ENCODE measurements around the gene PIAS3. TPM values are rescaled to one million over a fixed set of nuclear protein-coding genes. Genes with fewer than 3 reads are reported as not detected.

PIAS3 gene
- total and polyA plus RNA-seq, 2 donors (not counting 1 experiment from before 2014, with no cell fraction given), result 8.9 to 22.9 TPM

DNA sequence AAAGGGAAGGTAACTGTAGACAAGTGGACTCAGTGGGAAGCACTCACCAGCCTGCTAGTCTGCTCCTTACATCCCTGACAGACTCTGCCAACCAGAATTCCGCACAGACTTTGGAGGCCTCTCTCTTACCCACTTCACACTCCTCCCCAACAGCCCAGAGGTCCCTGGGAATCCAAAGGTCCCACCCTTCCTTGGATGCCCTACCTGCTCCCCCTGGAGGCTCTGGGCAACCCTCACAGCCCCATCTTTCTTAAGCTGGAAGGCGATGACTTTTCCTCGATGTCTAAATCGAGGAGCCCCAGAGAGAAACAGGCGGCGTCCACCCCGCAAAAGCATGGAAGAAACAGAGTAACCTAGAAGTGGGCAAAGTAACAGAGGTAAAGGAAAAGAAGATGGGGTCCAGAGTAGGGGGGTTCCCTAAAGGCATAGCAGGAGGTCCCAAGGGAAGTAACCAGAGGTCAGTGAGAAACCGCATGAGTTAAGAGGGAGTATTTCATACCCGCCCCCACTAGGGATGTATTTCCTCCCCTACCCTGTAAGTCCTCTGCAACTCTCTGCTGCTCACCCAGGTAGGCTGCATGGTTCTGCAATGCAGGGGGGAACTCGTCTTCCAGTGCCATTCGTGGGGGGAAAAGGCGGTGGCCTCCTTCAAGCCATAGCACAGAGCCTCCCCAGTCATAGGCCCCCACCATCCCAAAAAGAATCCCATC lies 42.6 kb upstream of the PIAS3 start:
- no peak overlapping the region for H3K4me3 ChIP-seq (replicated peaks in 1 of 4; ENCODE audit: control extremely low read depth in 1 of 4, insufficient read depth in 1 of 4, low read depth in 3 of 4, low read length in 4 of 4)
- TF ChIP-seq, protein P1, sequence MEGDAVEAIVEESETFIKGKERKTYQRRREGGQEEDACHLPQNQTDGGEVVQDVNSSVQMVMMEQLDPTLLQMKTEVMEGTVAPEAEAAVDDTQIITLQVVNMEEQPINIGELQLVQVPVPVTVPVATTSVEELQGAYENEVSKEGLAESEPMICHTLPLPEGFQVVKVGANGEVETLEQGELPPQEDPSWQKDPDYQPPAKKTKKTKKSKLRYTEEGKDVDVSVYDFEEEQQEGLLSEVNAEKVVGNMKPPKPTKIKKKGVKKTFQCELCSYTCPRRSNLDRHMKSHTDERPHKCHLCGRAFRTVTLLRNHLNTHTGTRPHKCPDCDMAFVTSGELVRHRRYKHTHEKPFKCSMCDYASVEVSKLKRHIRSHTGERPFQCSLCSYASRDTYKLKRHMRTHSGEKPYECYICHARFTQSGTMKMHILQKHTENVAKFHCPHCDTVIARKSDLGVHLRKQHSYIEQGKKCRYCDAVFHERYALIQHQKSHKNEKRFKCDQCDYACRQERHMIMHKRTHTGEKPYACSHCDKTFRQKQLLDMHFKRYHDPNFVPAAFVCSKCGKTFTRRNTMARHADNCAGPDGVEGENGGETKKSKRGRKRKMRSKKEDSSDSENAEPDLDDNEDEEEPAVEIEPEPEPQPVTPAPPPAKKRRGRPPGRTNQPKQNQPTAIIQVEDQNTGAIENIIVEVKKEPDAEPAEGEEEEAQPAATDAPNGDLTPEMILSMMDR (conservative IDR thresholded peaks at IDR 0.05 in 1 of 2, IDR thresholded peaks at IDR 0.05 in 1 of 2; ENCODE audit: low read depth in 1 of 2, low read length in 2 of 2), result no peak
- TF ChIP-seq EZH2 (IDR thresholded peaks at IDR 0.05; ENCODE audit: low read length, missing control alignments), result no peak
- no peak overlapping the region for H3K9ac ChIP-seq (ENCODE audit: insufficient read depth, low read length)
- H3K27ac ChIP-seq (ENCODE audit: insufficient read depth, low read length), result no peak overlapping the region
- no peaks in the 10 kb centered on the region for H4K20me1 ChIP-seq (ENCODE audit: control insufficient read depth, extremely low read depth, insufficient read depth, low read length)
- DNase-seq (ENCODE audit: low read depth in 2 of 2), result no peak
- H3K36me3 ChIP-seq (ENCODE audit: control insufficient read depth, insufficient read depth, low read length), result no peaks in the 10 kb centered on the region
- no peak overlapping the region for H3K4me2 ChIP-seq (ENCODE audit: extremely low read depth, insufficient read depth, low read length)
- H2AFZ ChIP-seq (ENCODE audit: low read length), result no peak overlapping the region
- H3K27me3 ChIP-seq (ENCODE audit: control insufficient read depth, insufficient read depth, low read length), result no peaks in the 10 kb centered on the region
- H3K79me2 ChIP-seq (ENCODE audit: control insufficient read depth, insufficient read depth, low read length), result no peaks in the 10 kb centered on the region
- H3K9me3 ChIP-seq (ENCODE audit: control insufficient read depth, insufficient read depth, low read depth, low read length), result no peaks in the 10 kb centered on the region
- no peaks in the 10 kb centered on the region for H3K4me1 ChIP-seq (ENCODE audit: control insufficient read depth, extremely low read depth, insufficient read depth, low read length)

GRCh38 chr1:145898756-145899155 lies 39.9 kb upstream of the PIAS3 start:
- Histone ChIP-seq H2AFZ (ENCODE audit: low read length) (no peak overlapping the region), H3K9ac (ENCODE audit: insufficient read depth, low read length) (no peak overlapping the region), H3K4me1 (ENCODE audit: control insufficient read depth, extremely low read depth, insufficient read depth, low read length) (no peaks in the 10 kb centered on the region), H4K20me1 (ENCODE audit: control insufficient read depth, extremely low read depth, insufficient read depth, low read length) (no peaks in the 10 kb centered on the region), H3K36me3 (ENCODE audit: control insufficient read depth, insufficient read depth, low read length) (no peaks in the 10 kb centered on the region), H3K4me2 (ENCODE audit: extremely low read depth, insufficient read depth, low read length) (no peak overlapping the region), H3K9me3 (ENCODE audit: control insufficient read depth, insufficient read depth, low read depth, low read length) (no peaks in the 10 kb centered on the region), H3K4me3 (replicated peaks in 1 of 4; ENCODE audit: control extremely low read depth in 1 of 4, insufficient read depth in 1 of 4, low read depth in 3 of 4, low read length in 4 of 4) (no peak overlapping the region), H3K79me2 (ENCODE audit: control insufficient read depth, insufficient read depth, low read length) (no peaks in the 10 kb centered on the region), H3K27me3 (ENCODE audit: control insufficient read depth, insufficient read depth, low read length) (no peaks in the 10 kb centered on the region), H3K27ac (ENCODE audit: insufficient read depth, low read length) (no peak overlapping the region)
- TF ChIP-seq, protein P1 (conservative IDR thresholded peaks at IDR 0.05 in 1 of 2, IDR thresholded peaks at IDR 0.05 in 1 of 2; ENCODE audit: low read depth in 1 of 2, low read length in 2 of 2), result no peak
- TF ChIP-seq EZH2 (IDR thresholded peaks at IDR 0.05; ENCODE audit: low read length, missing control alignments), result no peak
- DNase-seq (ENCODE audit: low read depth in 2 of 2), result no peak

GRCh38 chr1:145897969-145898368 lies 39.1 kb upstream of the PIAS3 start:
- Histone ChIP-seq H3K4me3 (replicated peaks in 1 of 4; ENCODE audit: control extremely low read depth in 1 of 4, insufficient read depth in 1 of 4, low read depth in 3 of 4, low read length in 4 of 4) (no peak overlapping the region), H3K9me3 (ENCODE audit: control insufficient read depth, insufficient read depth, low read depth, low read length) (no peaks in the 10 kb centered on the region), H4K20me1 (ENCODE audit: control insufficient read depth, extremely low read depth, insufficient read depth, low read length) (no peaks in the 10 kb centered on the region), H3K9ac (ENCODE audit: insufficient read depth, low read length) (no peak overlapping the region), H2AFZ (ENCODE audit: low read length) (no peak overlapping the region), H3K27me3 (ENCODE audit: control insufficient read depth, insufficient read depth, low read length) (no peaks in the 10 kb centered on the region), H3K36me3 (ENCODE audit: control insufficient read depth, insufficient read depth, low read length) (no peaks in the 10 kb centered on the region), H3K4me1 (ENCODE audit: control insufficient read depth, extremely low read depth, insufficient read depth, low read length) (peaks cover 2% of the 10 kb centered on the region), H3K4me2 (ENCODE audit: extremely low read depth, insufficient read depth, low read length) (no peak overlapping the region), H3K27ac (ENCODE audit: insufficient read depth, low read length) (no peak overlapping the region), H3K79me2 (ENCODE audit: control insufficient read depth, insufficient read depth, low read length) (no peaks in the 10 kb centered on the region)
- no peak for DNase-seq (ENCODE audit: low read depth in 2 of 2)
- TF ChIP-seq EZH2 (IDR thresholded peaks at IDR 0.05; ENCODE audit: low read length, missing control alignments), result no peak
- TF ChIP-seq, protein P1 (conservative IDR thresholded peaks at IDR 0.05 in 1 of 2, IDR thresholded peaks at IDR 0.05 in 1 of 2; ENCODE audit: low read depth in 1 of 2, low read length in 2 of 2), result no peak

Data from fibroblast of lung (primary cell).